ENCODE results near the gene RPS6KA2.

Gene RPS6KA2

DNA sequence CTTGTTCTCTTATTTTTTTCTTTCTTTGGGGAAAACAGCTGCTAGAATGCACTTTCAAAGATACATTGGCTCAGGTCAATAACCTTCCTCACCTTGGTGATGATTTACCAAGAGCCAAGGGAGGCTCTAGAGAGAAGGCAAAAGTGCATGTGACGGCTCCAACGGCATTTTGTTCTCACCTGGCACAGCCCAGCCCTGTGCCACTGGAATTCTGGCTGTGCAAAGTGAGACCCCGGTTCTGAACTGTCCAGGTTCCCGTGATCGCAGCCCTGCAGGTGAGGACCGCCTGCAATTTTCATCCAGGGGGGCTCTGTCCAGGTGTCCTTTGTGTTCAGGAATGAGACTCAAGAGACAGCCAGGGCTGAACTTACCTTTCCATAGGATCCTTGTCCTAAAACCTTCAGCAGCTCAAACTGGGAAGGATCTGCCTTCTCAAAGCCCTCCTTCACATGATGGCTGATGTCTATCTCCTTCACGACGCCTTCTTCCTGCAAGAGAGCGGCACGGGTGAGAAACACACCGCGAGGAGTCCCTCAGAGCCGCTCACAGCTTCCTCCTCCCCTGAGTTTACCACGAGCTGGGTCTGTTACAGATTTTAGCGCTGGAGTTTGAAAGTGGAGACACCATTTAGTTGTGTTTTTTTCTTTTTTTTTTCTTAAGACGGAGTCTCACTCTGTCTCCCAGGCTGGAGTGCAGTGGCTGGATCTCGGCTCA is 88.6 kb downstream of the RPS6KA2 start:
- Histone ChIP-seq H3K9me3 (ENCODE audit: insufficient read depth, low read length, severe bottlenecking) (no peaks in the 10 kb centered on the region), H3K79me2 (ENCODE audit: insufficient read depth, low read length) (no peaks in the 10 kb centered on the region), H3K27ac (ENCODE audit: low read length) (no peak overlapping the region), H3K36me3 (ENCODE audit: insufficient read depth, low read length) (no peaks in the 10 kb centered on the region), H3K4me1 (ENCODE audit: insufficient read depth, low read length) (peaks cover 6% of the 10 kb centered on the region), H4K20me1 (ENCODE audit: insufficient read depth, low read length) (no peaks in the 10 kb centered on the region), H3K9ac (ENCODE audit: low read depth, low read length) (no peak overlapping the region), H3K4me2 (ENCODE audit: insufficient read depth, low read length) (no peak overlapping the region), H2AFZ (ENCODE audit: low read depth, low read length) (no peak overlapping the region), H3K4me3 (ENCODE audit: low read depth in 1 of 2, low read length in 2 of 2) (no peak overlapping the region), H3K27me3 (ENCODE audit: insufficient read depth, low read length, poor library complexity) (no peaks in the 10 kb centered on the region)
- no peak for DNase-seq
- TF ChIP-seq, protein P1, sequence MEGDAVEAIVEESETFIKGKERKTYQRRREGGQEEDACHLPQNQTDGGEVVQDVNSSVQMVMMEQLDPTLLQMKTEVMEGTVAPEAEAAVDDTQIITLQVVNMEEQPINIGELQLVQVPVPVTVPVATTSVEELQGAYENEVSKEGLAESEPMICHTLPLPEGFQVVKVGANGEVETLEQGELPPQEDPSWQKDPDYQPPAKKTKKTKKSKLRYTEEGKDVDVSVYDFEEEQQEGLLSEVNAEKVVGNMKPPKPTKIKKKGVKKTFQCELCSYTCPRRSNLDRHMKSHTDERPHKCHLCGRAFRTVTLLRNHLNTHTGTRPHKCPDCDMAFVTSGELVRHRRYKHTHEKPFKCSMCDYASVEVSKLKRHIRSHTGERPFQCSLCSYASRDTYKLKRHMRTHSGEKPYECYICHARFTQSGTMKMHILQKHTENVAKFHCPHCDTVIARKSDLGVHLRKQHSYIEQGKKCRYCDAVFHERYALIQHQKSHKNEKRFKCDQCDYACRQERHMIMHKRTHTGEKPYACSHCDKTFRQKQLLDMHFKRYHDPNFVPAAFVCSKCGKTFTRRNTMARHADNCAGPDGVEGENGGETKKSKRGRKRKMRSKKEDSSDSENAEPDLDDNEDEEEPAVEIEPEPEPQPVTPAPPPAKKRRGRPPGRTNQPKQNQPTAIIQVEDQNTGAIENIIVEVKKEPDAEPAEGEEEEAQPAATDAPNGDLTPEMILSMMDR (IDR thresholded peaks at IDR 0.05; ENCODE audit: borderline replicate concordance, extremely low read depth, low read length, poor library complexity, severe bottlenecking), result no peak
- no peak for TF ChIP-seq EZH2 (IDR thresholded peaks at IDR 0.05; ENCODE audit: borderline replicate concordance, low read depth, low read length, severe bottlenecking)
- no peak for ATAC-seq (ENCODE audit: insufficient read depth, low read depth)

DNA sequence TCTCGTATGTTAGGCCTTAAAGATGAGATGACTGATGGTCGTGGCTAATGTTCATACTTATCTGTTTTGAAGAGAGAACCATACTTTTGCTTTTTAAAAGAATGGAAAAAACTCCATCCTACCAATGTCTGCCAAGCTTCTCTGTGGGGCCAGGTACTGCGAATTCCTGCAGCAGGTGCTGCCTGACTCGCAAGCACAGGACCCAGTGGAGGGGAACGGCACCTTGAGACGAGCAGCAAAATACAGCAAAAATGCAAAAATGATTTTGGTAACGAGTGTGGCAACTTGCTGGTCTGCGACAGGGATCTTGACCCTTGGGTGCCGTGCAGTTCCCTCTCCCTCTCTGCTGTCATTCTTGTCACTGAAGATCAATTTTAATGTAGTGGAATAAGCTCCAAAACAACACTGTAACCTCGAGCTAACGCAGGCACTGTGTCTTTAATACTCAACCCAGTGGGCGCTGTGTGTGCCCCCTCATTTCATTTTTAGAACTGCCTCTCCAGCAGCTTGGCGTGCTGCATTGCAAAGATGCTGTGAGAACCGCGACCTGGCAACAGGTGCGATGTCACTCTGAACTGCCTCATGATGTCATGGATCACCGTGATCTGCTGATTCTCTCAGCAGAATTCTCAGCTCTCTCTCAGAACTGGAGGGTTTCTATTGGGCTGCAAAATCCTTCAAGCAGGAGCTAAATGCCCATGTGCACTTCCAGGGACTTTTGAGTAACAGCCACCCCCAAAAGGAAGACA is 92.2 kb downstream of the RPS6KA2 start:
- DNase-seq, result no peak
- H3K79me2 ChIP-seq (ENCODE audit: insufficient read depth, low read length), result no peaks in the 10 kb centered on the region
- peaks cover 6% of the 10 kb centered on the region for H3K4me1 ChIP-seq (ENCODE audit: insufficient read depth, low read length)
- H3K27ac ChIP-seq (ENCODE audit: low read length), result no peak overlapping the region
- no peak for ATAC-seq (ENCODE audit: insufficient read depth, low read depth)
- no peak overlapping the region for H3K9ac ChIP-seq (ENCODE audit: low read depth, low read length)
- H3K9me3 ChIP-seq (ENCODE audit: insufficient read depth, low read length, severe bottlenecking), result no peaks in the 10 kb centered on the region
- H4K20me1 ChIP-seq (ENCODE audit: insufficient read depth, low read length), result no peaks in the 10 kb centered on the region
- H3K4me2 ChIP-seq (ENCODE audit: insufficient read depth, low read length), result no peak overlapping the region
- H2AFZ ChIP-seq (ENCODE audit: low read depth, low read length), result no peak overlapping the region
- H3K27me3 ChIP-seq (ENCODE audit: insufficient read depth, low read length, poor library complexity), result no peaks in the 10 kb centered on the region
- no peak for TF ChIP-seq EZH2 (IDR thresholded peaks at IDR 0.05; ENCODE audit: borderline replicate concordance, low read depth, low read length, severe bottlenecking)
- TF ChIP-seq, protein P1 (IDR thresholded peaks at IDR 0.05; ENCODE audit: borderline replicate concordance, extremely low read depth, low read length, poor library complexity, severe bottlenecking), result no peak
- no peaks in the 10 kb centered on the region for H3K36me3 ChIP-seq (ENCODE audit: insufficient read depth, low read length)
- no peak overlapping the region for H3K4me3 ChIP-seq (ENCODE audit: low read depth in 1 of 2, low read length in 2 of 2)

DNA sequence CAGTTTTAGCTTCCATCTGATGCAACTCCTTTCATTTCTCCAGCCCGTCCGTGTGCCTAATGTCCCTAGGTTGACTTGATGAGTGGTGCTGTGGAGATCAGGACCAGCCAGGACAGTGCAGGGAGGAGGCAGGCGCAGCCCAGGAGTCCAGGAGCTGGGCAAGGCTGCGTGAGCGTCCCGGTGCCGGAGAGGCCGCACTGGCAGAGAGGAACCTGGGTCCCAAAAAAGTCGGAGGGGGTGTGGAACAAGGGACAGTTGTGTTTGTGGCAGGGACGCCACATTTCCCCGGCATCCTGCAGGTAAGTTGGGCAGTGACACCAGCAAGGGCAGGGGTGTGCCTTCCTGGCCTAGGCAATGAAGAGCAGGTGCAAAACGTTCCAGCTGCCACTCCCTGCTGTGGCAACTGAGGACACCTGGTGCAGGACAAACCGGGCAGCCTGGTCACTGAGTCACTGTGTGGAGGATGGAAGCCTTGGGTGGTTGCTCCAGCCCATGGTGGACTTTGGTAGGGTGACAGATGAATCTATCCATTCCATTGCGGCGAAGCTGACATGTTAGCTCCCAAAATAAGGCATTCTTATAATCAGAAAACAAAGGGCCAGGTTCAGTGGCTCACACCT is 93.7 kb downstream of the RPS6KA2 start:
- Histone ChIP-seq H3K4me1 (ENCODE audit: insufficient read depth, low read length) (no peaks in the 10 kb centered on the region), H3K4me3 (ENCODE audit: low read depth in 1 of 2, low read length in 2 of 2) (no peak overlapping the region), H3K36me3 (ENCODE audit: insufficient read depth, low read length) (no peaks in the 10 kb centered on the region), H3K27ac (ENCODE audit: low read length) (no peak overlapping the region), H2AFZ (ENCODE audit: low read depth, low read length) (no peak overlapping the region), H3K79me2 (ENCODE audit: insufficient read depth, low read length) (no peaks in the 10 kb centered on the region), H3K9ac (ENCODE audit: low read depth, low read length) (no peak overlapping the region), H4K20me1 (ENCODE audit: insufficient read depth, low read length) (no peaks in the 10 kb centered on the region), H3K9me3 (ENCODE audit: insufficient read depth, low read length, severe bottlenecking) (no peaks in the 10 kb centered on the region), H3K27me3 (ENCODE audit: insufficient read depth, low read length, poor library complexity) (no peaks in the 10 kb centered on the region), H3K4me2 (ENCODE audit: insufficient read depth, low read length) (no peak overlapping the region)
- TF ChIP-seq EZH2 (IDR thresholded peaks at IDR 0.05; ENCODE audit: borderline replicate concordance, low read depth, low read length, severe bottlenecking), result no peak
- TF ChIP-seq, protein P1 (IDR thresholded peaks at IDR 0.05; ENCODE audit: borderline replicate concordance, extremely low read depth, low read length, poor library complexity, severe bottlenecking), result no peak
- DNase-seq, result no peak
- ATAC-seq (ENCODE audit: insufficient read depth, low read depth), result no peak
